Suprapubic skin (tissue), 4 donors: ENCODE measurements around the gene PEMT. TPM values are rescaled to one million over a fixed set of nuclear protein-coding genes. Genes with fewer than 3 reads are reported as not detected.

Experiments used
- DNase-seq, 2 donors: peaks; one replicate each; pipeline ENCODE4 v3.0.0-alpha.2; 2019; ENCODE audit warnings: low spot score in 2 of 2
- H3K27ac ChIP-seq: fragments of 200-600 bp; sonication (generic); one replicate; pipeline ENCODE4 v1.5.1; 2019
- H3K27me3 ChIP-seq: fragments of 200-600 bp; sonication (generic); one replicate; pipeline ENCODE4 v1.5.1; 2019
- H3K36me3 ChIP-seq: fragments of 200-600 bp; sonication (generic); one replicate; pipeline ENCODE4 v1.5.1; 2019
- H3K4me1 ChIP-seq: fragments of 200-600 bp; sonication (generic); one replicate; pipeline ENCODE4 v1.5.1; 2019
- H3K4me3 ChIP-seq: fragments of 200-600 bp; sonication (generic); one replicate; pipeline ENCODE4 v1.5.1; 2019; ENCODE audit warnings: mild to moderate bottlenecking
- H3K9me3 ChIP-seq: fragments of 200-600 bp; sonication (generic); one replicate; pipeline ENCODE4 v1.5.1; 2019
- EP300 ChIP-seq: sonication (generic); formaldehyde crosslinking; IDR thresholded peaks from one replicate; pipeline ENCODE4 v1.6.1; 2017; ENCODE audit warnings: antibody characterized with exemption
- POLR2A ChIP-seq, 2 donors: fragments of 450-650 bp; IDR thresholded peaks; one replicate each; pipeline ENCODE4 v1.6.1; 2017; ENCODE audit warnings: antibody characterized with exemption in 2 of 2, mild to moderate bottlenecking in 2 of 2, moderate library complexity in 2 of 2
- POLR2AphosphoS5 ChIP-seq, 3 donors: sonication (generic); formaldehyde crosslinking; IDR thresholded peaks; one replicate each; pipeline ENCODE4 v1.6.1; 2017; ENCODE audit warnings: antibody characterized with exemption in 3 of 3
- whole genome bisulfite sequencing: methylation state at CpG from one replicate; pipeline ENCODE4 v1.1.5; 2018; 5-methylcytosine and 5-hydroxymethylcytosine counted together
- total RNA-seq, 4 donors: library from RNA; depleted of rRNA; stranded (reverse); fragments of >200 nt; gene quantifications; one replicate each; pipeline ENCODE4 v1.1.0, GENCODE V29; 2016
- TF ChIP-seq, protein P1 (sequence below), 2 donors: fragments of 200-600 bp in 1 of 2; fragments of 450-650 bp in 1 of 2; sonication (generic) in 1 of 2; IDR thresholded peaks; one replicate each; pipeline ENCODE4 v1.5.1; 2016 to 2019; ENCODE audit warnings: antibody characterized with exemption in 2 of 2, mild to moderate bottlenecking in 1 of 2, moderate library complexity in 1 of 2

Gene PEMT
- total RNA-seq, 4 donors from 2014 or later: 25.7 to 60.6 (median 50.0) TPM

DNA sequence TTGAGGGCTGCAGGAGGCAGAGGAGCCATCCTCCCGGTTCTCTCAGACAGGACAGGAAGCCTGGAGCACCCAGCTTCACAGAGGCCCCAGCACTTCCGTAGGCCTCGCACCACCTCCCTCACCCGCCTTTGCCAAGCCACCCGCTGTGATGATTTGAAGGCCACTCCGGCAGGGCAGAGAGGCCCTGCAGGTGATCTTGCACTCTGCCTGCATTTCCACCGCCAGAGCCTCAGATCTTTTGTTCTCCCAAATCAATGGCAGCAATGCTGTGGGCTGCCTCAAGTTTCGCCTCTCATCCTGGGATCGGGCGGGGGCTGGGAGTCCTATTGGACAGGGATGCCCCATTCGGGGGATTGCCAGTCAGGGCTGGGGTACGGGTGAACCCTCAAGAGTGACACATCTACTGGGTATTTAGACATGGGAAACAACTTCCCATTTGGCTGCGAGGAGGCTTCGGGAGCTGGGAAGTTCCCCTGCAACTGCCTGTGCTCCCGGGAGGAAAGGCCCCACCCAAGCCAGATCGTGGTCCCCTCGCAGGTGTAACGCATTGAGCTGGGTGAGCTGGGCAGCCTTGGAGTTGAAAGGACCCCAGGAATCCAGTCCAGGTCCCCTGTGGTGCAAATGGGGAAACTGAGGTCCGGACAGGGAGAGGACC is 34.8 kb upstream of the PEMT start:
- Histone ChIP-seq H3K9me3 (no peaks in the 10 kb centered on the region), H3K27ac (no peak overlapping the region), H3K36me3 (no peaks in the 10 kb centered on the region), H3K4me1 (no peaks in the 10 kb centered on the region), H3K27me3 (no peaks in the 10 kb centered on the region), H3K4me3 (no peak overlapping the region)
- TF ChIP-seq POLR2AphosphoS5 (IDR thresholded peaks at IDR 0.05): no peak
- TF ChIP-seq, protein P1, sequence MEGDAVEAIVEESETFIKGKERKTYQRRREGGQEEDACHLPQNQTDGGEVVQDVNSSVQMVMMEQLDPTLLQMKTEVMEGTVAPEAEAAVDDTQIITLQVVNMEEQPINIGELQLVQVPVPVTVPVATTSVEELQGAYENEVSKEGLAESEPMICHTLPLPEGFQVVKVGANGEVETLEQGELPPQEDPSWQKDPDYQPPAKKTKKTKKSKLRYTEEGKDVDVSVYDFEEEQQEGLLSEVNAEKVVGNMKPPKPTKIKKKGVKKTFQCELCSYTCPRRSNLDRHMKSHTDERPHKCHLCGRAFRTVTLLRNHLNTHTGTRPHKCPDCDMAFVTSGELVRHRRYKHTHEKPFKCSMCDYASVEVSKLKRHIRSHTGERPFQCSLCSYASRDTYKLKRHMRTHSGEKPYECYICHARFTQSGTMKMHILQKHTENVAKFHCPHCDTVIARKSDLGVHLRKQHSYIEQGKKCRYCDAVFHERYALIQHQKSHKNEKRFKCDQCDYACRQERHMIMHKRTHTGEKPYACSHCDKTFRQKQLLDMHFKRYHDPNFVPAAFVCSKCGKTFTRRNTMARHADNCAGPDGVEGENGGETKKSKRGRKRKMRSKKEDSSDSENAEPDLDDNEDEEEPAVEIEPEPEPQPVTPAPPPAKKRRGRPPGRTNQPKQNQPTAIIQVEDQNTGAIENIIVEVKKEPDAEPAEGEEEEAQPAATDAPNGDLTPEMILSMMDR (IDR thresholded peaks at IDR 0.05): no peak
- no peak for TF ChIP-seq POLR2A (IDR thresholded peaks at IDR 0.05)
- TF ChIP-seq EP300: no peak
- 75% methylated on average over 12 of the region's 19 CpGs for WGBS
- no peak for DNase-seq

DNA sequence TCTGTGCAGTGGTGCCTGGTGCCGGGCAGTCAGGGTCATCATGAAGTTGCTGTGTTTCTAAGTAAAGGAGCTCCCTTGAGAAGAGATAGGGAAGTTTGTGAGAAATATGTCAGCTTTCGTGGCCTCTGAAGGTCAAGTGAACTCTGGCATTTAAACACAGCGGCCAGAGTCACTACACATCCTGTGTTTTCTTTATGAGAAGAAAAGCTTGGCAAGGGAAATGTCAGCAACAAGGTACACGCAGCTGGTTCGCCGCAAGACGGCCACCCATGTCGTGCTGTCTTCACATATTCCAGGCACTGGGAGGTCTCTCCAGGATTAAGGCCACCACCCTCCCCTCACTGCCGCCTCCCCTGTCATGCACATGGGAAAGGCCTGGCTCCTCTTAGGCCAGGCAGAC is 33.2 kb upstream of the PEMT start:
- Histone ChIP-seq H3K9me3 (no peaks in the 10 kb centered on the region), H3K4me1 (no peaks in the 10 kb centered on the region), H3K27ac (no peak overlapping the region), H3K4me3 (no peak overlapping the region), H3K36me3 (no peaks in the 10 kb centered on the region), H3K27me3 (no peaks in the 10 kb centered on the region)
- DNase-seq: no peak
- WGBS: 87% methylated on average over 9 of the region's 9 CpGs
- TF ChIP-seq EP300 (no peak), POLR2AphosphoS5 (IDR thresholded peaks at IDR 0.05) (no peak)

- H3K4me1 ChIP-seq: no peaks in the 10 kb centered on the region
- no peak overlapping the region for H3K4me3 ChIP-seq
- TF ChIP-seq, protein P1 (IDR thresholded peaks at IDR 0.05): no peak
- no peak for TF ChIP-seq POLR2AphosphoS5 (IDR thresholded peaks at IDR 0.05)
- TF ChIP-seq POLR2A (IDR thresholded peaks at IDR 0.05): no peak
- TF ChIP-seq EP300: no peak
- DNase-seq: no peak
- no peak overlapping the region for H3K27ac ChIP-seq
- no peaks in the 10 kb centered on the region for H3K27me3 ChIP-seq
- 95% methylated on average over 9 of the region's 9 CpGs for WGBS
- no peaks in the 10 kb centered on the region for H3K36me3 ChIP-seq
- no peaks in the 10 kb centered on the region for H3K9me3 ChIP-seq
Measured at GRCh38 chr17:17623904-17624303, 32.4 kb upstream of the PEMT start.

DNA sequence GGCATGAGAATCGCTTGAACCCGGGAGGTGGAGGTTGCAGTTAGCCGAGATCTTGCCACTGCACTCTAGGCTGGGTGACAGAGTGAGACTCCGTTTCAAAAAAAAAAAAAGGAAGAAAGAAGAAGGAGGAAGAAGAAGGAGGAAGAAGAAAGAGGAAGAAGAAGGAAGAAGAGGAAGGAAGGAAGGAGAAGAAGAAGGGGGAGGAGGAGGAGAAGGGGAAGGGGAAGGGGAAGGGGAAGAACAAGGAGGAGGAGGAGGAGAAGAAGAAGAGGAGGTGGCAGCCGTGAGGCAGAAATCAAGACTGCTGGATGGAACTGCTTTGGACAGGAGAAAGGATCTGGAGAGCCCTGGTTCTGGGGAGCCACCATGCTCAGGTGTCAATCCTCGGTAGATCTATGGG is 29.7 kb upstream of the PEMT start:
- no peak overlapping the region for H3K4me3 ChIP-seq
- 79% methylated on average over 6 of the region's 6 CpGs for whole genome bisulfite sequencing
- H3K36me3 ChIP-seq: no peaks in the 10 kb centered on the region
- no peak overlapping the region for H3K27ac ChIP-seq
- H3K27me3 ChIP-seq: no peaks in the 10 kb centered on the region
- no peaks in the 10 kb centered on the region for H3K4me1 ChIP-seq
- no peak for TF ChIP-seq POLR2A (IDR thresholded peaks at IDR 0.05)
- TF ChIP-seq EP300: no peak
- TF ChIP-seq, protein P1 (IDR thresholded peaks at IDR 0.05): no peak
- TF ChIP-seq POLR2AphosphoS5 (IDR thresholded peaks at IDR 0.05): no peak
- no peaks in the 10 kb centered on the region for H3K9me3 ChIP-seq
- no peak for DNase-seq

DNA sequence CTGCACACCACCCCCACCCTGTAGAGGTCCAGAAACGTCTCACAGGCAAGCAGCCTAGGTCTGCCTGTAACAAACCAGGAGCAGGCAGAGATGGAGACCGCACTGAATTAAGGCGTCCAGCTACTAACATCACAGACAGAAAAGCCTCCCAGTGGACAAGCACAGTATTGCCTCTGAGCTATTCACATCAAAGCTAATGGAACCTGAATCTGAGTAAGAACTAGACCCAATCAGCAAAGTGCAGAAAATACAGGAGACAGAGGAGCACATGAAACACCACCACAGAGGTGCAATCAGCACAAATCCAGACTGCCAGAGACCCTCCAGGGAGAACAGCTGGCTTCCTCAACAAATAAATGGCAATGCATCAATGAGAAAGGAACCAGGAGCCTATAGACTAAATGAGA is 22.2 kb upstream of the PEMT start:
- no peaks in the 10 kb centered on the region for H3K9me3 ChIP-seq
- TF ChIP-seq EP300 (no peak), POLR2A (IDR thresholded peaks at IDR 0.05) (no peak), POLR2AphosphoS5 (IDR thresholded peaks at IDR 0.05) (no peak)
- TF ChIP-seq, protein P1 (IDR thresholded peaks at IDR 0.05): peak; percentile 49 to 80
- H3K4me3 ChIP-seq: no peak overlapping the region
- no peaks in the 10 kb centered on the region for H3K36me3 ChIP-seq
- 0% methylated on average over 2 of the region's 3 CpGs for WGBS
- H3K4me1 ChIP-seq: no peaks in the 10 kb centered on the region
- H3K27ac ChIP-seq: no peak overlapping the region
- H3K27me3 ChIP-seq: no peaks in the 10 kb centered on the region
- DNase-seq: no peak
